Loucy (cell line): ENCODE results near the gene PRF1.
"Not testable (repeated sequence)": the region's sequence is repeated elsewhere in the genome, so short reads cannot be mapped to it uniquely, and the experiment has no call there.

Source experiments
- H2AFZ ChIP-seq: fragments of 200-600 bp; sonication (generic); 2 replicates; pipeline ENCODE4 v1.6.0; 2016; ENCODE audit warnings: antibody characterized with exemption, mild to moderate bottlenecking, low read length, moderate library complexity
- H3F3A ChIP-seq: fragments of 200-600 bp; 2 replicates; pipeline ENCODE4 v1.6.0; 2016; ENCODE audit warnings: antibody characterized with exemption, low read depth, mild to moderate bottlenecking
- H3K27me3 ChIP-seq: fragments of 200-600 bp; sonication (generic); 2 replicates; pipeline ENCODE4 v1.6.1; 2014; ENCODE audit warnings: low read length, mild to moderate bottlenecking; ENCODE audit not compliant: insufficient read depth, poor library complexity, severe bottlenecking
- H3K36me3 ChIP-seq: fragments of 200-600 bp; sonication (generic); 2 replicates; pipeline ENCODE4 v1.6.1; 2016; ENCODE audit warnings: low read length; ENCODE audit not compliant: insufficient read depth
- H3K4me1 ChIP-seq: fragments of 200-600 bp; sonication (generic); 2 replicates; pipeline ENCODE4 v1.5.1; 2014; ENCODE audit warnings: low read length, mild to moderate bottlenecking; ENCODE audit not compliant: insufficient read depth, poor library complexity, severe bottlenecking
- H3K4me2 ChIP-seq: fragments of 200-600 bp; sonication (generic); 2 replicates; pipeline ENCODE4 v1.6.0; 2014; ENCODE audit warnings: antibody characterized with exemption, low read length, low read depth, mild to moderate bottlenecking; ENCODE audit not compliant: poor library complexity, severe bottlenecking
- H3K4me3 ChIP-seq: fragments of 200-600 bp; sonication (generic); 2 replicates; pipeline ENCODE4 v1.5.1; 2014; ENCODE audit warnings: low read length, mild to moderate bottlenecking, mixed read lengths; ENCODE audit not compliant: poor library complexity, severe bottlenecking
- H3K79me2 ChIP-seq: fragments of 200-600 bp; sonication (generic); 2 replicates; pipeline ENCODE4 v1.6.1; 2014; ENCODE audit warnings: low read length; ENCODE audit not compliant: insufficient read depth
- H3K9ac ChIP-seq: fragments of 200-600 bp; sonication (generic); 2 replicates; pipeline ENCODE4 v1.6.0; 2014; ENCODE audit warnings: mild to moderate bottlenecking, low read depth, low read length, moderate library complexity; ENCODE audit not compliant: poor library complexity, severe bottlenecking
- H3K9me2 ChIP-seq: fragments of 200-600 bp; sonication (generic); replicated peaks from 2 replicates; pipeline ENCODE4 v1.6.1; 2016; ENCODE audit warnings: low read depth, low read length, mixed read lengths
- H3K9me3 ChIP-seq: fragments of 200-600 bp; sonication (generic); 2 replicates; pipeline ENCODE4 v1.6.1; 2014; ENCODE audit warnings: mild to moderate bottlenecking, antibody characterized with exemption, low read length, low read depth; ENCODE audit not compliant: insufficient read depth
- H4K20me1 ChIP-seq: fragments of 200-600 bp; sonication (generic); 2 replicates; pipeline ENCODE4 v1.6.0; 2014; ENCODE audit warnings: antibody characterized with exemption, low read length, mild to moderate bottlenecking; ENCODE audit not compliant: insufficient read depth, poor library complexity, severe bottlenecking
- EZH2phosphoT487 ChIP-seq: fragments of 200-600 bp; IDR thresholded peaks from 2 replicates; pipeline ENCODE4 v1.6.1; 2018; ENCODE audit warnings: antibody characterized with exemption, mild to moderate bottlenecking, moderate library complexity, borderline replicate concordance
- TF ChIP-seq, protein P1 (sequence below): fragments of 200-600 bp; sonication (generic); conservative IDR thresholded peaks from 2 replicates; pipeline ENCODE4 v1.5.1; 2014; ENCODE audit warnings: mild to moderate bottlenecking, antibody characterized with exemption, low read length

The PRF1 gene

DNA sequence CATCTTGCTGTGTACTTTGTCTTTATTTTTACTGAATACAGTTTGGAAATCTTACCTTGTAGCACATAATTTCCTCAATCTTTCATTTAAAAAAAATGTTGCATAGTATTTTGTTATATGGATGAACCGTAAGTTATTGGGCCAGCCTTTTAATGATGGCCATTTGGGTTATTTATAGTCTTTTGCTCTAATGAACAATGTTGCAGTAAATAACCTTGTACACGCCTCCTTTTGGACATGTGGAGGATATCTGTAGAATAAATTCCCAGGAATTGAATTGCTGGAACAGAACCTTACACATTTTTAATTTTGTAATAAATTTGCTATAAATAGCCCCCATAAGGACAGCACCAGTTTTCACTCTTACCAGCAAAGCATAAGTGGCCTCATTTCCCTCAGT, 12.7 kb upstream of the PRF1 start:
- Histone ChIP-seq H3K4me2 (no peak overlapping the region), H3K27me3 (no peaks in the 10 kb centered on the region), H4K20me1 (no peaks in the 10 kb centered on the region), H3K36me3 (no peaks in the 10 kb centered on the region), H3K4me3 (no peak overlapping the region), H3K79me2 (no peaks in the 10 kb centered on the region), H3K9ac (no peak overlapping the region), H2AFZ (no peak overlapping the region), H3K9me2 (no peaks in the 10 kb centered on the region), H3F3A (no peaks in the 10 kb centered on the region), H3K9me3 (no peaks in the 10 kb centered on the region), H3K4me1 (peaks cover 13% of the 10 kb centered on the region)
- TF ChIP-seq EZH2phosphoT487, result no peak
- TF ChIP-seq, protein P1, sequence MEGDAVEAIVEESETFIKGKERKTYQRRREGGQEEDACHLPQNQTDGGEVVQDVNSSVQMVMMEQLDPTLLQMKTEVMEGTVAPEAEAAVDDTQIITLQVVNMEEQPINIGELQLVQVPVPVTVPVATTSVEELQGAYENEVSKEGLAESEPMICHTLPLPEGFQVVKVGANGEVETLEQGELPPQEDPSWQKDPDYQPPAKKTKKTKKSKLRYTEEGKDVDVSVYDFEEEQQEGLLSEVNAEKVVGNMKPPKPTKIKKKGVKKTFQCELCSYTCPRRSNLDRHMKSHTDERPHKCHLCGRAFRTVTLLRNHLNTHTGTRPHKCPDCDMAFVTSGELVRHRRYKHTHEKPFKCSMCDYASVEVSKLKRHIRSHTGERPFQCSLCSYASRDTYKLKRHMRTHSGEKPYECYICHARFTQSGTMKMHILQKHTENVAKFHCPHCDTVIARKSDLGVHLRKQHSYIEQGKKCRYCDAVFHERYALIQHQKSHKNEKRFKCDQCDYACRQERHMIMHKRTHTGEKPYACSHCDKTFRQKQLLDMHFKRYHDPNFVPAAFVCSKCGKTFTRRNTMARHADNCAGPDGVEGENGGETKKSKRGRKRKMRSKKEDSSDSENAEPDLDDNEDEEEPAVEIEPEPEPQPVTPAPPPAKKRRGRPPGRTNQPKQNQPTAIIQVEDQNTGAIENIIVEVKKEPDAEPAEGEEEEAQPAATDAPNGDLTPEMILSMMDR, result no peak

DNA sequence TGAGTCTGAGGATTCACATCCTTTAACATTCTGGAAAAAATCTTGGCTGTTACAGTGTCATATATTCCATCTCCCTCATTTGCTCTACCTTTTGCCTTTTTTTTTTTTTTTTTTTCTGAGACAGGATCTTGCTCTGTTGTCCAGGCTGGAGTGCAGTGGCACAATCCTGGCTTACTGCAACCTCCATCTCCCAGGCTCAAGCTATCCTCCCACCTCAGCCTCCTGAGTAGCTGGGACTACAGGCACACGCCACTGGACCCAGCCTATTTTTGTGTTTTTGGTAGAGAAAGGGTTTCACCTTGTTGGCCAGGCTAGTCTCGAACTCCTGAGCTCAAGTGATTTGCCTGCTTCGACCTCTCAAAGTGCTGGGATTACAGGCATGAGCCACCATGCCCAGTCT, 11.8 kb upstream of the PRF1 start:
- not testable (repeated sequence) for H3K4me2 ChIP-seq, H3K9me2 ChIP-seq, H3K36me3 ChIP-seq, H3K27me3 ChIP-seq, H2AFZ ChIP-seq, H3K4me3 ChIP-seq, H3F3A ChIP-seq, H3K9ac ChIP-seq, H3K9me3 ChIP-seq, H4K20me1 ChIP-seq, H3K79me2 ChIP-seq
- H3K4me1 ChIP-seq, result peaks cover 13% of the 10 kb centered on the region

DNA sequence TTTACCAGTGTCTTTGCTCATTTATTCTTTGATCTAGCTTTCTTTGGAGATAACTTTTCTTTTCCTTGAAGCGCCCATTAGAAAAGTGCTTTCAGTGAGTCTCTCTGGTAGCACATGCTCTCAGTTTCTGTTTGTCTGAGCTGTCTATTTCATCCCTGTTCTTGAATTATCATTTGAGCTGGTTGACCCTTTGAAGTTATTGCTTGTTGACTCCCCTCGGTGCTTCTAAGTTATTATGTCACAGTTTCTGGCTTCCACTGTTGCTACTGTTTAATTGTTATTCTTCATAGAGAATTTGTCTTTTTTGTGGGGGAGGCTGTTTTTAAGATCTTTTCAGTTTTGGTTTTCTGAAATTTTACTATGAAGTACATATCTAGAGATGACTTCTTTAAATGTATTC, 11.4 kb upstream of the PRF1 start:
- Histone ChIP-seq H3K36me3 (no peaks in the 10 kb centered on the region), H3F3A (no peaks in the 10 kb centered on the region), H3K79me2 (no peaks in the 10 kb centered on the region), H3K9me2 (no peaks in the 10 kb centered on the region), H3K4me2 (no peak overlapping the region), H2AFZ (no peak overlapping the region), H3K9me3 (no peaks in the 10 kb centered on the region), H4K20me1 (no peaks in the 10 kb centered on the region), H3K9ac (no peak overlapping the region), H3K4me1 (peaks cover 13% of the 10 kb centered on the region), H3K27me3 (no peaks in the 10 kb centered on the region), H3K4me3 (no peak overlapping the region)
- no peak for TF ChIP-seq EZH2phosphoT487
- TF ChIP-seq, protein P1, result no peak

DNA sequence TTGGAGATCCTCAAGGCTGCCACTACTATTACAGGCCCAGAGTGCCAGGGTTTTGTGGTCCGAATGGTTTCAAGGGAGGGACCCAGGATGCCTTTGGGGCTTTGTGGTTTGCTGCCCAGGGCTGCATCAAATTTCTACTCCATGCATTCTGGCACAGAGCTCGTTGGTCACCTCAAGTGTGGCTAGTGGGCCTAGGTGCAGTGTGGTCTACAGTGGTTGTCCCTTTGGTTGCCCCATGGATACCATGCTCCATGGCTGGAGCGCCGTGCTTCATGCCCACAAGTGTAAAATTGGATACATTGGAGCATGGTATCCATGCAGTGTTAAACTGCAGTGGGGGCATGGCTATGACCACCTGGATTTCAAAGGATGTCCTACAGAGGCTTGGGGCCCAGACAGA, 5.4 kb upstream of the PRF1 start:
- no peaks in the 10 kb centered on the region for H3K9me2 ChIP-seq
- TF ChIP-seq, protein P1, result no peak
- TF ChIP-seq EZH2phosphoT487, result no peak

More for the DNA sequence above, 5.4 kb upstream of the PRF1 start:
- H3K4me3 ChIP-seq, result no peak overlapping the region
- H3K79me2 ChIP-seq, result no peaks in the 10 kb centered on the region
- no peak overlapping the region for H2AFZ ChIP-seq
- no peaks in the 10 kb centered on the region for H4K20me1 ChIP-seq
- no peaks in the 10 kb centered on the region for H3K36me3 ChIP-seq
- peaks cover 14% of the 10 kb centered on the region for H3K4me1 ChIP-seq
- H3F3A ChIP-seq, result no peaks in the 10 kb centered on the region
- no peak overlapping the region for H3K4me2 ChIP-seq
- H3K9me3 ChIP-seq, result no peaks in the 10 kb centered on the region
- H3K9ac ChIP-seq, result no peak overlapping the region
- H3K27me3 ChIP-seq, result no peaks in the 10 kb centered on the region
